CD4-positive, alpha-beta T cell treated with Interleukin-2 at 100 ng/mL for 4 hours (primary cell): Measurements from ENCODE around the gene FEN1.
A peak's percentile ranks its signal among the peaks of the same experiment; 100 is the strongest.

Experiments used
- DNase-seq: peaks from one replicate; pipeline ENCODE4 v3.0.0-alpha.2; 2020; ENCODE audit warnings: low spot score

FEN1 gene, protein sequence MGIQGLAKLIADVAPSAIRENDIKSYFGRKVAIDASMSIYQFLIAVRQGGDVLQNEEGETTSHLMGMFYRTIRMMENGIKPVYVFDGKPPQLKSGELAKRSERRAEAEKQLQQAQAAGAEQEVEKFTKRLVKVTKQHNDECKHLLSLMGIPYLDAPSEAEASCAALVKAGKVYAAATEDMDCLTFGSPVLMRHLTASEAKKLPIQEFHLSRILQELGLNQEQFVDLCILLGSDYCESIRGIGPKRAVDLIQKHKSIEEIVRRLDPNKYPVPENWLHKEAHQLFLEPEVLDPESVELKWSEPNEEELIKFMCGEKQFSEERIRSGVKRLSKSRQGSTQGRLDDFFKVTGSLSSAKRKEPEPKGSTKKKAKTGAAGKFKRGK

GRCh38 chr11:61792310-61793082 is at the start of gene FEN1, which contains the start of gene TMEM258:
TSS of gene FEN1 (plus strand) at chr11:61792911. CDS start at chr11:61795362, 2,451 bp downstream.
TSS of gene TMEM258 (minus strand) at chr11:61792599. CDS start at chr11:61792558, 41 bp downstream.
- peak; percentile 84 for DNase-seq

GRCh38 chr11:61743486-61744095 is 49.1 kb upstream of the FEN1 start:
- DNase-seq, result no peak

- DNase-seq, result no peak
Measured at GRCh38 chr11:61744181-61744580, 48.5 kb upstream of the FEN1 start.

DNA sequence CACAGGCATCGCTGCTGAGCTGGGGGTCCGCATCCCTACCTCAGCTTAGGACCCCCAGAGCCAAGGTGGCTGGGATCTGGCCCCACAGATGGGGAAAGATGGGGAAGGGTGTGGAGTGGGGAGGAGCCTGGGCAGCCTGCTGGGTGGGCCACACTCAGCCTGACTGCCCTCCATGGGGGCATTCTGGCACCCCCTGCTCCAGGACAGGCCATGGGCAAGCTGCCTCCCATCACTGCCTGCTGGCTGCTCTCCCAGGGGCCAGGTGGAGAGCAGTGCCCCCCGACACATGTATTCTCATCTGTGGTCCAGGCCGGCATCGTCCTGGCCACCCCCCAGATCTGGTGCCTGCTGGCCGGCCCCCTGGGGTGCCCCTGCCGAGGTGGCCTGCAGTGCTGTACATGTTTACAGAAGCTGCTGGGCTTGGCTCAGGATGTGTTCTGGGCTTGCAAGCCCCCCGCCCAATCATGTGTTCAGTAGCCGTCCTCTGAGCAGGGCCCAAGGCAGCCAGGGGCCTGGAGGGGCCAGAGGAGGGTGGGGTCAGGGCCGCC is 48.0 kb upstream of the FEN1 start:
- no peak for DNase-seq

GRCh38 chr11:61745781-61746441 is 46.8 kb upstream of the FEN1 start:
- no peak for DNase-seq

- DNase-seq, result no peak
Measured at GRCh38 chr11:61746442-61747191, 46.1 kb upstream of the FEN1 start.

- DNase-seq, result peak; percentile 15
Measured at GRCh38 chr11:61747192-61747966, 45.3 kb upstream of the FEN1 start.

GRCh38 chr11:61747967-61748285 is 44.8 kb upstream of the FEN1 start:
- no peak for DNase-seq

DNA sequence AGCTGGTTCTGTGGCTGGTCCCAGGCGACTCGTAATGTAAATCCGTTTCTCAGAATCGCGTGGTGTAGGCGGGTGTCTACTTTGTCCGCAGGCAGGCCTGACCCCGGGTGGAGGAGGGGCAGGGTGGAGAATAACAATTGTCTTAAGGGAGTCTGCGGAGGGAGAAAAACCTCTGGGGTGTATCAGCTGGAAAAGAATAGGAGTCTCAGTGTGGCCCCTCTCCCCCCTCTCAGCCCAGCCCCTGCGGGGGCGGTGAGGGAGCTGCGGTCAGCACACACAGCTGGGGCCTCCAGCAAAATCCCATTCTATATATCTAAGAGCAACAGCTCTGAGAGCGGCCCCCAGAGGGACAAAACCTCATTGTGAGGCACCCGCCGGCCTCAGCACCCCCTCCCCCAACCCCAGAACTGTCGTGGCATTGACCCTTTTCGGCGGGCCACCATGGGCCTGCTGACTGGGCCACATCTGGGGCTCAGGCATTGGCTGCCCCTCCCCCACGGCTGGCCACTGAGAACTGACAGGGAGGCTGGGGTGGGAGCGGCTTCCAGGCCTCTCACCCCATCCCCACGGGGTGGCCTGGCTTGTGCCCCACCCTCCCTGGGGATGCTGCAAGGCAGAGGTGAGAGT is 43.0 kb upstream of the FEN1 start:
- DNase-seq, result no peak

GRCh38 chr11:61750631-61751273 is 42.0 kb upstream of the FEN1 start:
- no peak for DNase-seq

GRCh38 chr11:61751384-61751783 is 41.3 kb upstream of the FEN1 start:
- DNase-seq, result no peak

DNA sequence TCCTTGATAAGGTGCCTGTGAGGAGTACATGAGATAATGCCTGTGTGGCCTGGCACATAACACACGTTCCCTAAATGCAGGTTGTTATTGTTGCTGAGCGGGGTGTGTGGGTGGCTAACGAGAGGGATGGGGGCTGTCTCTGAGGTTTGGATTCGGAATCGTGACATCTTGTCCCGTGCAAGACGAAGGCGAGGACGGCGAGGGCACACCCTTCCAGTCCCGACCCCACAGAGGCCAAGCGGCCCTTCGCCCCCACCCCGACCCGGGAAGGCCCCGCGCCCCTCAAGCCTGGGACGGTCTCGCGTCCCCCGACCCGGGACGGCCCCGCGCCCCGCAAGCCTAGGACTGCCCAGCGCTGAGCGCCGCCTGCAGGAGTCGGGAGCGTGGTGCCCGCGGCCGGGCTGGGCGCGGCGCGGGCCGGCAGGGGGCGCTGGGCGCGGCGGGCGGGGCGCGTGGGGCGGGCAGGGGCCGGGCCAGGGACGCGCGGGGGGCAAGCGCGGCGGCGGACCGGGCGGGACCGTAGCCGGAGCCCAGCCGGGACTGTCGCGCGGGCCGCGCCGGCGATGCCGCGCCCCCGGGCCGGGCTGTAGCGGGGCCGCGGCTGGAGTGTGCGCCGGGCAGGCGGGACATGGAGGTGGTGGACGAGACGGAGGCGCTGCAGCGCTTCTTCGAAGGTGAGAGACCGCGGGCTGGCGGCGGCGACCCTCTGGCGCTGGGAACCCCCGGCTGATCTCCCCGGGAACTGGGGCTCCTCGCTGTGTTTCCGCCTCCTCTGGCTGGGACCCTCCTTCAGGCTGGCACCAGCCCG is 40.4 kb upstream of the FEN1 start, which contains the start of gene MYRF:
Gene MYRF, plus strand, starts transcription at position 520 of the 808 bp plus-strand sequence. Its CDS starts 109 bp downstream, at position 629.
- DNase-seq, result peak; percentile 55

GRCh38 chr11:61752925-61753521 is 39.7 kb upstream of the FEN1 start:
- no peak for DNase-seq

DNA sequence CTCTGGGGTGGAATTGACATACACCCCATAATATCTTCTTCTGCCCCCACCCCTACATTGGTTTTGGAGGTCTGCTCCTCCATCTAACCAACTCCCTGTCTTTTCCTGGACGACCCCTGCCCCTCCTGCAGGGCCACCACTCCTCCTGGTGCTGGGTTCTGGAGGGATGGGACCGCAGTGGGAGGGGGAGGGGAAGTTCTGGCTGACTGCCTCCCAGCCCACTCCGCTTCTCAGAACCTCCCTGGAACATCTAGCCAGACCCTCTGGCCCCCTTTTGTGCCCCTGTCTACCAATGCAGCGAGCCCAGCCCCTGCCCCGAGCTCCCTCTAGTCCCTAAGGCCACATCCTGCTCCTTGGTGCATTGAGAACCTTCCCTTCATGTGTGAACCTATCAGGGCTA is 39.0 kb upstream of the FEN1 start:
- DNase-seq, result no peak

GRCh38 chr11:61754534-61755482 is 37.9 kb upstream of the FEN1 start:
- DNase-seq, result no peak

GRCh38 chr11:61756147-61756451 is 36.6 kb upstream of the FEN1 start:
- DNase-seq, result no peak
